IPS-11a (cell line): Measurements from ENCODE around the gene ZNF407.

Experiments
- H3K4me3 ChIP-seq: one replicate; pipeline ENCODE4 v1.5.1; 2013; ENCODE audit warnings: low read depth, low read length, control low read depth

Gene ZNF407

DNA sequence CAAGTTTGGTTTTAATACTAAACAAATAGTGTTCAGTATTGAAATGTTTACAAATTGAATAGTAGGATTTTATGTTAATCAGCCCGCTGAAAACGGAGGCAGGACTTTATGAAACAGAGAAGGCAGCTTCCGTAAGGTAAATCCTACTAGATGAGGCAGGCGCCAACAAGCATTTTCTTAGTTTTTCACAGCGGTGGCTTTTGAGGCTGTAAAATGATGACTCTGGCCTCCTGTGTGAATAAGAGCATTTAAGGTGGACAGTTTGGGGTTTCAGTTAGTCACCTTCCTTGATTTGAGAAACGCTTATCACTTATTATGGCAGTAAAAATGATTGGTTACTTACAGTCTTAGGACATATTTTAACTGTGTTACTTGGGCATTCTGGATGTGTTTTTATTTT is 398.4 kb downstream of the ZNF407 start:
- no peak overlapping the region for H3K4me3 ChIP-seq

DNA sequence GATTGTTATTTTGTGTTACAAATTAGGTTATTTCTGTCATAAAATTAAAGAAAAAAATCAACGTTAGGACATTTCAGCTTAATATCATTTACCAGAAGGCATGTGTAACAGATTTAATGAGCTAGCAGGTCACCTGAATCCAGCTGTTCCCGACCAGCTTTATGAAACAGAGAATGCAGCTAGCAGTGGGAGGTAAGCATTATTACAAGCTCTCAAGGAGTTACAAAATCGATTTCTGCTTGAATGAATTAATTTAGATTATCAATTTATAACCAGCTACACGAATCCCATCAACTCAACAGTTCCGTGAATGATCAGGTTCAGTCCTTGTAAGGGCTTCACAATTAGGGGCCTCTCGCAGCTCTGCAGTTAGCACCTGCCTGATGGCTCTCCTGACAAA is 399.3 kb downstream of the ZNF407 start:
- H3K4me3 ChIP-seq: no peak overlapping the region

DNA sequence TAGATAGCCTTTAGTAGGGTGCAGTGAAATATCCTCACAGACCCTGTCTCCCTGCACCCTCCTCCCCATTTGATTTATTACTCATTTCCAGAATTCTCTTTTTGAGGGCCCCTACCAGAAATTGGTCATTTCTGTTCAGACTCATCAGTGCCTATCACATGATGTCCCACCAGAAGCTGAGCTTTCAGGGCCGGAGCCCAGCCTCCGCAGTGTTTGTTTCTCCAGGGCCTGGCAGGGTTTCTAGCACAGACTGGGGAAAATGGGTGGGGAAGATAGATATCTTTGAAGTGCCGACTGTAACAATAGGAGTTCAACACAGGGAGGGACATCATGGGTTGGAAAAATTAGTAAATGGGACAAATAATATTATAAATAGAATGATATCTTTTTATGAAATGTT is 403.2 kb downstream of the ZNF407 start:
- no peak overlapping the region for H3K4me3 ChIP-seq

DNA sequence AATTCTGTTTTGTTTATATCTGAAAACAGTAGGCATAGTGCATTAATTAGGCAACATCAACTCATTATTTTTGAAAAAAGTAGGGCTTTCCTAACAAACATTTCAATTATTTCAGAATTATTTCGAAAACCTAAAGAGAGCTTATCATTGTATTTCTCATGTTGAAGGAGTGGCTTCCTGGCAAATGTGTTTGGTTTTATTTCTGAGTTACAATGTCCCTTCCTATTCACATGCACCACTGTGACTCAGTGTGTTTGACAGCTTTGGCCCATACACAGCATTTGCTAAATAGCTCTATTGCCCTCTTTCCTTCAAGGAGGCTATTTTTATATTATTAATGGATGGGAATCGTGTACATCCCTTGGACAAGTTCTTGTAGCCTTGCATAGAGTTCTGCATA is 405.4 kb downstream of the ZNF407 start:
- H3K4me3 ChIP-seq: no peak overlapping the region

DNA sequence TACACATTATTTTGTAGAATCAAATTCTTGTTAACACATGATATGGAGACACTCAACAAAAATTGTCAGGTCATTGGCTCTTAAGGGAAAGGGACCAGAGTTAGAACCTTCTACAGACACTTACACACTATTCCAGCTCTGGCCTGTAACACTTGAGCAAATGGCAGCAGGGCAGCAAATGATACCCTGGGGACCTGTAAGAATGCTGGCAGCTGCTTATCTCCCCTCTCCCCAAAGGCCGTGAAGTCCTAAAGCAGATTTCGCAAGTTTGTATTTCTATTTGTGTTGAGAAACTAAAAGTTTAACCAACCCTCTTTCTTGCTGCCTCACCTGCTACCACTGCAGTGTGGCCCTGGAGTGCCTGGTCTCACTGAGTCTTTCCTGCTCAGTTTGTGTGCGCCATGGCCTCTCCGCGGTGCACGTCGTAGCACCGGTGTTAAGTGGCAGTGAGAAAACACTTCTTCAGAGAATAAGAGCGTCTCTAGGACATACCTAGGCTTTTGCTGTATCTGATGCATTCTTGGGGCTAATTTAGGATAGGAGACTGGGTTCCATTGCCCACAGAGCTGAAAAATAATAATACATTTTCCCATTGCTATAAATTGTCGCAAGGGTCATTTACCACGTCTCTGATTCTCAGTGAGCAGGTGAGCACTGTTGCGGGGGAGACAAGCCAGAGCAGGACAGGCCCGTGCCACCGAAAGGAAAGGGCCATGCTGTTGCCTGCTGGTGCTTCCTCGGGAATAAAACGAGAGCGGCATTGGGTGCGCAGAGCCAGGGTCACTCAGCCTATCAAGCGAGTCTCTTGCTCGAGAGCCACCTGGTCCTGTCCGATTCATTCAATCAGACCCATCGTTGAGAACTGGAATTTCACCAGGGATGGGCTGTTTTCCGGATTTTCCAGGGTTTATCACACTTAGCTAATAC is 406.4 kb downstream of the ZNF407 start:
- no peak overlapping the region for H3K4me3 ChIP-seq

DNA sequence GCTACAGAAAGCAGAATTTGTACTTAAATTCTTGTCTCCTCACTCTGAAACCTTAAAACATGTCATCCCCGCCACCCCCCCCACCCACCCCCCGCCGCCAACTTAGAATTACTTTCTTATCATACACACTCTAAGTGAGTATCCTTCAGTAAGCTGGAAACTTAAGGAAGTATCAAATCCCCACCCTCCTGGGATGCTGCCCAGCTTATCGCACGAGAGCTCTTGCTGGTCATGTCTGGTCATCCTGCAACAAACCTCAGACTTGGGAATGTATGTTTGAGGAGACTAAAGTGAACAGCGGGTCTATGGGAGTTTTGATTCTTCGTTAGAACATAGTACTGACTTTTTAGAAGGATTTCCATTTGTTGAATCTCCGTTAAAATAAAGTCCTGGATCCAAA is 408.0 kb downstream of the ZNF407 start:
- H3K4me3 ChIP-seq: no peak overlapping the region

DNA sequence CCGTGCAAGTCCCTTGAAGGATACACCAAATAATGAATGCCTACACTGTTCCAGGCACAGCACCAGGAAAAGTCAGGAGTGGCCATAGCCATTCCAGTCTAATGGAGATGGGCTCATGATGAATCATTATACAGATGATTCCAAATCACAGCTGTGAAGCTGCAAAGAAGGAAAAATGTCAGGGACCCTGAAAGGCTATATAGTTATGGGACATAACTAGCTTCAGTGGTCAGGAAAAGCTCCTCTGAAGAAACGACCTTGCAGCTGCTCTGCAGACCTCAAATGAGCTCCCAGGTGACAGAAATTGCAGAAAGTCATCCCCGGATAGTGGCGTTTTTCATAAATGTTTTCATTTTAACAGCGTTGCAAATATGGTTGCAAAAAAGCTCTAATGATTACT is 410.5 kb downstream of the ZNF407 start:
- H3K4me3 ChIP-seq: no peak overlapping the region

DNA sequence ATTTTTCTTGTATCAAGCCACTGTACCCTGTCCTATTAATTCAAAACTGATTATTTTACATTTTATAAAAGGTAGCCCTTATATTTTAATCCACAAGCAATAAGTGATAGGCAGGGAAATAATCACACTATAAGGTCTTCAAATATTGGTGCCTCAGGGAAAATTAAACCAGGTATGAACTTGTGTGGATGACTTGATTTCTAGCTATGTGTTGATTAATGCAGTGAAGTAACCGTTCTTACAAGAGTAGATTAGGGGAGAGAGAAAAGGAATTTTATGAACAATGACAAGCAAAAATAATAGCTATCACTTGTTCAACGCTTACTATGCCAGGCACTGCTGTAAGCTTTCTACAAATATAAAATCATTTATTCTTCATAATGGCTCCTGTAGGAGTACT is 411.6 kb downstream of the ZNF407 start:
- no peak overlapping the region for H3K4me3 ChIP-seq

DNA sequence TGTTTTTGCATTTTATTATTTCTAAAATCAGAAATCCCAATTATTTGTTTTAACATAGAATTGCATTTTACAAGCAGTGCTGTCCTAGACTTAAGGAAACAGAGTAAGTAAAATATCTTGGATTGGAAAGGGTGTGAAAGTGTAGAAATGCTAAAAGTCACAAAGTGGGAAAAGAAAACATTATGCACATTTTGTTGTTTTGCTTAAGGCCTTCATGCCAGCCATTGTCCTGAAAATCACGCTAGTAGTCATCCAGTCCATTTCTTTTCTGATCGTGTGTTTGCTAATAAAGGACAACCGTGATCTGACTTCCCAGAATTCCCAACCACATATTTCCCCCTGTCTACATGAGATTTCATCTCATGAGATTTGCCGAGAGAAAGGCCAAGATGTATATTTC is 412.2 kb downstream of the ZNF407 start:
- no peak overlapping the region for H3K4me3 ChIP-seq

DNA sequence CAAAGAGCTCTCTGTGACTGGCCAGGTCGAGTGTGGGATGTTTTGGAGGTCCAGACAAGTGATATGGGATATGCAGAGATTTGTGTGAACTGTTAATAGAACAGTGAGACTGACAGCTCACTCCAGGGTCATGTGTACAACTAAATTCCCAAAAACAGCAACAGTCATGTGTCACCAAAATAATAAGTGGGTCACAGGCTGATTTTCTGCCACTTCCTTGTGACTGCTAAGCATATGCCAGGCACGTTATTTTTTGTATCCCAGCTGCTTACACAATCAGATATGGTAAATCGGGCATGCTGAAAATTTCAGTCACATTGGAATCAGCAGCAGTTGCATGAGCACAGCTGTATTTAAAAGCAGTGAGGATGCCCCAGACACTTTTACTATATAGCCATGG is 412.6 kb downstream of the ZNF407 start:
- H3K4me3 ChIP-seq: no peak overlapping the region

DNA sequence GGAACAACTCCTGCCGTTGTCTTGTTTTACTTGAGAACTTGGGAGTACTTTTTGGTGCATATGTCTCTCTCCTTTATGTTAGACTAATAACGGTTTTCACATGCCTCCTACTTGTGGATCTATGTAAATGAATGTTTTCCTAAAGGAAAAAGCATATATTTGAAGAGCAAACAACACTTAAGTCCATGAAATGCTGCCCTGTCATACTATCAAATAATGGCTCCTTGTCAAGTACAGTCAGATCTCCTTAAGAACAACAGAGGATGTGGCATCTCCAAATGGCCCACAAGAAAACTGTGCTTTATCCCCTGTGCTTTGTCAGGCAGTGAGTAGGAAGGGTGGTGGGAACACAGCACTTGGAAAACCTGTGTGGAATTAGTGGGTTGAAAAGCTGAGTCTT is 413.0 kb downstream of the ZNF407 start:
- H3K4me3 ChIP-seq: no peak overlapping the region

DNA sequence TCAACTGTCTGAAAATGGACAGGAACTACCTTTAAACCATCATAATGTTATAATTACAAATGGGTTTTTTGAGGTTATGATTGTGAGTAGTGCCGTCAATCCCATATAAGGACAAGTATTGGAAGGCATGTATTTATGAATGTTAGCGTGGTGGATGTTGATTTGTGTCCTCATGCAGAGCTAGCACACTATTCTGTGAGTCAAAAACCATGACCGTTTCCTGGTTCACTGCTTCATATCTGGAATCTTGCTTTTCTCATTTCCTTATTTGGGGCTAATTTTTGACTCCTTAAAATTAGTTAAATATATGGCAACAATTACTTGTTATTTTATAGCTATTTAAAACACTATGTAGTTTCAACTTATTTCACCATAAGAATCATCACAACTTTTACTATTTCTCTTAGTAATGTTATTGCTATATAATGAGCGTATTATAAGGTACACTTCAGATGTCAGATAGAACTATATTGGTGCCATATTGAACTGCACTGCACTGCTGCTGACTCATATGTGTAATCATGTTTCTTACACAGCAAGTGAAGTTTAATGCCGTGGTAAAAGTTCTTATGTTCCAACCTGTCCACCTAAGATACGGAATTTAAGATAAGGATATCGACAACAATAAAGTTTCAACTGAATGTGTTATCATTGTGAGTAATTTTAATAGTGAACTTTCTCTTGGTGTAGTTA is 418.5 kb downstream of the ZNF407 start:
- no peak overlapping the region for H3K4me3 ChIP-seq

DNA sequence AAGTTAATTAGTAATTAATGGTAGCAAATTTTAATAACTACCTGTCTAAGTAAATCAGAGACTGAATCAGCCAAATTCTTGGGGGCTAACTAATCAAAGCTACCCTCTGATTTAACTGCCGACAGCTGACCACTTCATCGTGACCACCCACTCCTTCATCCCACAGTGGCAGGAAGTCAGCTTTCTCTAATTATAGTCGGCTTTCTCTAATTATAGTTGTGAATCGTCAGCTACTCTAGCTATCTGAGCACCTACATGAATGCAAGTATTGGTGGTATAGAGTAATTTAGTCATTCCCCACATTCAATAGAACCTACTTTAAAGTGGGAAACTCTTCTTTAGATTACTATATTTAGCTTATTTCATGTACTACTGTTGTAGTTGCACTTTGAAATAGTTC is 425.8 kb downstream of the ZNF407 start:
- H3K4me3 ChIP-seq: no peak overlapping the region

DNA sequence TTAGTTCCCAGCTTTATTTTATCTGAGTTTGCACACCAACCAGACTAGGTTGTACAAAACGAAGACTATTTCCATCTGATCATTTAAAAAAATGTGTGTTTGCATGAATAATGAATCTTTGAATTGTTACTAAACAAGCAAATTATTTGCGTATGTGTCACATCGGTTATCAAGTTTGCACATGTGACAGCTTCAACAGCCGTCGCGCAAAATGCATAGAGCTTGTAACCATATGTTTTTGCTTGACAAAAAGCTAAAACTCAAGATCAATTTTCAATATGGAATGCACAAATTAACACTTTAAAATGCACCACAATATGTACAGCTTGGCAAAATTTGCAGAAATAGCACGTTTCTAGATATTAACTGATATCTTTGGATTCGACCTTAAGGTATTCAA is 427.2 kb downstream of the ZNF407 start:
- no peak overlapping the region for H3K4me3 ChIP-seq

DNA sequence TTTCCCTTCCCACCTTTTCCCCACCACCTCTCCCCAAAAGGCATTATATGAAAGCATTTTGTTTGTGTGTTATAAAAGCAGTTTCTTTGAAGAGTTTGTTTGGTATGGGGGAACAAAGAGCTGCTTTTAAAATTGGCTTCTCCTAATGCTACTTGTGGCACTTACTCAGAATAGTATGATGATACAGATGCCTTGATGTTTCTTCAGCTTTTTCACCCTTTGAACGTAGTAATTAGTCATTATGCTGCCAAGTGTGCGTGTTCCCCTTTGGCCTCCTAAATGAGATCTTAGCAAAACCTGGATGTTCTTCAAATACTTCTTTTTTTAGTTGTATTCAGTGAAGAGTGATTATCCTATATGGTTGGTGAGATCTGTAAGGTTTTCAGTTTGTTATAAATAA is 427.9 kb downstream of the ZNF407 start:
- no peak overlapping the region for H3K4me3 ChIP-seq

DNA sequence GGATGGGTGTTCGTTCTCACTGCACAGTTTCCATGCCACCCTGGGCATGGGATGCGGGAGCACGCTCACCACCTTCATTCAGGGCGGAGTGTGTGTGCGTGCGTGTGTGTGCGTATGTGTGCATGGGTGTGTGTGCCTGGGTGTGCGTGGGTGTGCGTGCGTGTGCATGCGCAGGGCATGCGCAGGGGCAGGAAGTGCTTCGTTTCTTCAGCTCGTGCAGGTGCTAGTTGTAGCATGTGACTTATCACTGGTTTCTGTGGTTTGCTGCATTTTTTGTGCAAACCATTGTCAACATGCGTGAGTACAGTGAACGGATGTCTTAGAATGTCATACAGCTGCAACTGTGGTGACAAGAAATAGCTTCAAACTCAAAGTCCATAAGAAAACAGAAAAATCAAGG is 431.8 kb downstream of the ZNF407 start:
- no peak overlapping the region for H3K4me3 ChIP-seq

DNA sequence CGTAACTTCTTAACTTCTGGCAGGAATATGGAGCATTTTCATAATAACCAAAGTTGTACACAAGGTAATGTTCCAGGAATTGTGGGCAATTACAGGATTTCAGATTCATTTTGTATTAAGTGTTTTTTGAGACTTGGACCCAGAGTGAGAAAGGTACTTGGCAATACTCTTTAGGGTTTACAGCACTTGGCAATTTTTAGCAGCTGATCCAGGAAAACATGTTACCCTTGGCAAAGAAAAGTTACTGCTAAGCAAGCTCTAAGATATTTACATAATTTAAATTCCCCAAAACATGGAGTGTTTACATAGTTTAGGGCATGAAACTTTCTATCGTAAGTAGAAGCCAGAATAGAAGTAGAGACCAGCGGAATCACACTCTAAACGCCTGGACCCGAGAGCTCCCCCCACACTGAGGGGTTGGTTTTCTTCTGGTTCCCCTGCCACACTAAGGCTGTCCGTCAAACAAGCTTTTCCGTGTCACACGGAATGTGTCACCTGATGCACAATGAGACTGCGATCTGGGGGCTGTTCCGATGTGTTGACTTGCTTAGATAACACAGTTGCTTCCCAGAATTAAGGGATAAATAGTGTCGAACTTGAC is 434.1 kb downstream of the ZNF407 start:
- no peak overlapping the region for H3K4me3 ChIP-seq

DNA sequence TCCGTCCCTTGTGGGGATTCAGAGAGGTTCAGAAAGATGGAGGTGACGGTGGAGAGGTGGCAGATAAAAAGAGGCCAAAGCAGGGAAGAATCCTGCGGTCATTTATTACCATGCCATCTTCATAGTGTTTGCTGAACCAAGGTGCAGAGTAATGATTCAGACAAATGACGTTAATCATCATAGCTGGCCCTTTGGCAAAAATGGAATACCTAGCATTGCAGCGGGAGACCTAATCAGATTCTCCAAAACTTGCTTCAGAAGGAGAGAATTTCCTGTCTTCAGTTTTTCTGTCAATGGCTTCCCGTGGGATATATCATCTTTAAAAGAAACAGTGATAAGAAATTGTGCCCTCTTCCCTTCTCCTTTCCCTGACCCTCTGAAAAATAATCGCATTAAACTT is 435.8 kb downstream of the ZNF407 start:
- H3K4me3 ChIP-seq: no peak overlapping the region

DNA sequence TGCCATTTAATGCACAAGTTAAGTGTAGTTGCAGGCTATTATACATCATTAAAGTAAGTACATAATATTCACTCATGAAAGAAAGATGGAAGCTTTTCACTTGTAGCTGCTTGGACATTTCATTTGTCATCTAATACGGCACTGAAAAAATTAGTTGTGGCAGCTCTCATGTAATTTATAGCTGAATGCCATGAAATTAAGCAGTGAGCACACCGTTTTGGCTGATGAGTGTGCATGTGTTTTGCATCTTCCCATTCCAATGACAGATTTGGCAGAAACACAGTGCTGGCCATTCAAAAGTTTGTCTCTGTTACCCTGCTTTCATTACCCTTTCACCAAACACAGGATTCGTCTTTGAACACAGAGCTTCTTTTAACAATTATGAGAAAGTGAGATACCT is 437.3 kb downstream of the ZNF407 start:
- H3K4me3 ChIP-seq: no peak overlapping the region

DNA sequence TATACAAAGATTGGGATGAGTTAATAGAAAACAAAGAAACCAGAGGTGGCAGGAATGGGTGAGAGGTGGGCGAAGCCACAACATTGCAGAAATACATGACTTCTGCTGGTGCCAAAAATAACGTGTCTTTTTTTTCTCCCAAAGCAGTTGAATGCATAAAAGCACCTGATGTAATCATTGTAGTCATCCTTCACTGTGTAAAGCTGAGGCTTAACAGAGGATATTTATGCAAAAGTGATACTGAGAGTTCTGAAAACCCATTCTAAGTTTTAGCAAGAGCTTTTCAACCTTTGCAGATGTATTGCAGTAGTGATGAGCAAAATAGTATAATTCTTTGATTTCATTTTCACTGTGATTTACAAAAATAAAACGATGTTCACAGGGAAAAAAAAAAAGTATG is 438.3 kb downstream of the ZNF407 start:
- H3K4me3 ChIP-seq: no peak overlapping the region

DNA sequence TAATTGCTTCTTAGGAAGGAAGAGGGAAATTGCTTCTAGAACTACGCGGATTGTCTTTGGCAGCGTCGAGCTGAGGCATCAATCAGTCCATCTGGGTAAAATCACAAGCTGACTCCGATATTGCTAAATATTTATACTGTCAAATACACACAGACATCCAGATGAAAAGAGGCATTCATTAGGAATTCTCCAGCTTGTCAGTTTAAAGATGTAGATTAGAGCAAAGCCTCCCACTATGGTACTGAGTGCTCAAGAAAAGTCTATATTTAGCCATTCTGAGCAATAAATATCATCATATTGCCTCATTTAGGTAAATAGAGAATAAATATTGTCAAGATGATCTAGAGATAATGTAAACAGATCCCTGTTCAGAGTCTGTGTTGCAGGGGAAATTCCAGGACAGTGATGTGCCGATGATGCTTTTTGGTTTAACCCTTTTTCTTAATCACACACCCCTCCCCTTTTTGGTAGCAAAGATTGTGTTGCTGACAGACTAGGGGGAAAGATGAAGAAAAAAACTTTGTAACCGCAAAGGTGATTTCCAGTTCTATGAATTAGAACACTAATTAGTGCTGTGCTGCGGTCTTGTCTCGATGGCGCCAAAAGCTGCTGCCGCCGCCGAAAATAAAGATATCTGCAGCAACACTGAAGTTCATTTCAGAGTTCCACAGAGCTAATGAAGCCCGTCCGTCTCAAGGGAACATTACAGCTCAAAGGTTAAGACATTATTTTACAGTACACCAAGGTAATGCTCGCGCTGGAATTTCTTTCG is 439.4 kb downstream of the ZNF407 start:
- no peak overlapping the region for H3K4me3 ChIP-seq

DNA sequence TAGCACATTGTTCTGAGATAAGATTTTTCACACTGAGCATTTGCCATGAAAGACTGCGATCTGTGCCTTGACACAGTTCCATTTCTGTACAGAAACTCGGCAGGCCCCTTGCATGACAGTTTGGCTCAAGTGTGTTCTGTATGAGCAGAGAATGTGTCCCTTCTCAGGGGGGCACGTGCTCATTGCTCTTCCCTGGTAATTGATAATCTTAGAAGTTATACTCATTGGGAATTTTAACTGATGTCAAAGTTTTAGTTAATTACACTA is 440.0 kb downstream of the ZNF407 start:
- no peak overlapping the region for H3K4me3 ChIP-seq
